Neuronal stem cell (in vitro differentiated cells): ENCODE results near the gene ZNF618.

Experiments
- DNase-seq: peaks from one replicate; pipeline ENCODE4 v3.0.0-alpha.2; 2013; ENCODE audit warnings: low spot score
- H2AFZ ChIP-seq: one replicate; pipeline ENCODE4 v1.6.1; 2013; ENCODE audit warnings: mild to moderate bottlenecking, low read length, inconsistent platforms
- H2AK5ac ChIP-seq: 2 replicates; pipeline ENCODE4 v1.6.1; 2013; ENCODE audit warnings: low read depth, mild to moderate bottlenecking, inconsistent platforms, low read length, moderate library complexity, mixed read lengths
- H2BK120ac ChIP-seq: 2 replicates; pipeline ENCODE4 v1.6.1; 2013; ENCODE audit warnings: low read depth, mild to moderate bottlenecking, inconsistent platforms, low read length, moderate library complexity, mixed read lengths
- H2BK12ac ChIP-seq: one replicate; pipeline ENCODE4 v1.6.1; 2013; ENCODE audit warnings: low read length, inconsistent platforms
- H2BK15ac ChIP-seq: 2 replicates; pipeline ENCODE4 v1.6.1; 2013; ENCODE audit warnings: mild to moderate bottlenecking, low read length, inconsistent platforms, mixed read lengths
- H2BK5ac ChIP-seq: one replicate; pipeline ENCODE4 v1.6.1; 2013; ENCODE audit warnings: inconsistent platforms, mild to moderate bottlenecking, low read length, moderate library complexity
- H3K14ac ChIP-seq: one replicate; pipeline ENCODE4 v1.6.1; 2013; ENCODE audit warnings: low read length, inconsistent platforms
- H3K18ac ChIP-seq: 2 replicates; pipeline ENCODE4 v1.6.1; 2013; ENCODE audit warnings: low read length, inconsistent platforms
- H3K23ac ChIP-seq: 2 replicates; pipeline ENCODE4 v1.6.1; 2013; ENCODE audit warnings: low read depth, mild to moderate bottlenecking, mixed read lengths, low read length, inconsistent platforms; ENCODE audit not compliant: poor library complexity
- H3K27ac ChIP-seq: replicated peaks from 3 replicates; pipeline ENCODE4 v1.5.1; 2013; ENCODE audit warnings: low read length, inconsistent platforms
- H3K27me3 ChIP-seq, 3 experiments: 2 replicates each; pipeline ENCODE4 v1.6.1; 2013; ENCODE audit warnings: low read length in 3 of 3, mild to moderate bottlenecking in 2 of 3, inconsistent platforms in 1 of 3, low read depth in 1 of 3, mixed read lengths in 1 of 3, moderate library complexity in 1 of 3; ENCODE audit not compliant: control insufficient read depth in 3 of 3, insufficient read depth in 3 of 3
- H3K36me3 ChIP-seq, 2 donors: replicated peaks in 1 of 2; 2 replicates each; pipeline ENCODE4 v1.6.1; 2013; ENCODE audit warnings: low read length in 2 of 2; ENCODE audit not compliant: control insufficient read depth in 2 of 2, insufficient read depth in 2 of 2
- H3K4ac ChIP-seq: 2 replicates; pipeline ENCODE4 v1.6.1; 2013; ENCODE audit warnings: inconsistent platforms, mild to moderate bottlenecking, low read length, moderate library complexity
- H3K4me1 ChIP-seq, 2 donors: 1 replicate in 1 of 2; 2 replicates in 1 of 2; pipeline ENCODE4 v1.6.1; 2013; ENCODE audit warnings: low read length in 2 of 2, low read depth in 1 of 2; ENCODE audit not compliant: control insufficient read depth in 2 of 2, insufficient read depth in 1 of 2
- H3K4me2 ChIP-seq: one replicate; pipeline ENCODE4 v1.6.1; 2013; ENCODE audit warnings: mild to moderate bottlenecking, low read length, inconsistent platforms; ENCODE audit not compliant: insufficient read depth, poor library complexity, severe bottlenecking
- H3K4me3 ChIP-seq, 2 donors: 2 replicates each; pipeline ENCODE4 v1.5.1; 2013; ENCODE audit warnings: low read length in 2 of 2, mild to moderate bottlenecking in 2 of 2, inconsistent platforms in 1 of 2, moderate library complexity in 1 of 2
- H3K79me1 ChIP-seq: one replicate; pipeline ENCODE4 v1.6.1; 2013; ENCODE audit warnings: low read depth, mild to moderate bottlenecking, inconsistent platforms, low read length, moderate library complexity
- H3K9ac ChIP-seq: one replicate; pipeline ENCODE4 v1.6.1; 2013; ENCODE audit warnings: mild to moderate bottlenecking, low read depth, low read length, inconsistent platforms; ENCODE audit not compliant: poor library complexity
- H3K9me3 ChIP-seq, 2 donors: replicated peaks in 1 of 2; 2 replicates each; pipeline versions ENCODE3 to v1.6.1; 2013; ENCODE audit warnings: low read length in 2 of 2, mild to moderate bottlenecking in 2 of 2, inconsistent platforms in 1 of 2, low read depth in 1 of 2, mixed read lengths in 1 of 2, moderate library complexity in 1 of 2; ENCODE audit not compliant: control insufficient read depth in 2 of 2, insufficient read depth in 1 of 2
- H4K8ac ChIP-seq: one replicate; pipeline ENCODE4 v1.6.1; 2013; ENCODE audit warnings: low read depth, mild to moderate bottlenecking, inconsistent platforms, low read length, moderate library complexity
- H4K91ac ChIP-seq: one replicate; pipeline ENCODE4 v1.6.1; 2013; ENCODE audit warnings: low read length, low read depth, mild to moderate bottlenecking, inconsistent platforms; ENCODE audit not compliant: poor library complexity
- WGBS, 2 donors: extraction: QIAGEN DNeasy Blood & Tissue Kit; methylation state at CpG; one replicate each; pipeline ENCODE4 v1.1.7; 2013; ENCODE audit warnings: missing lambda C conversion rate in 2 of 2, mixed read lengths in 1 of 2; ENCODE audit not compliant: insufficient read length in 2 of 2, insufficient replicate concordance in 1 of 2; ENCODE audit errors: extremely low coverage in 2 of 2; 5-methylcytosine and 5-hydroxymethylcytosine counted together

ZNF618 gene

GRCh38 chr9:114002271-114002985 is 126.3 kb downstream of the ZNF618 start:
- H3K79me1 ChIP-seq = peaks cover 3% of the 10 kb centered on the region
- peaks cover 0 to 2% of the 10 kb centered on the region in 2 donors for H3K9me3 ChIP-seq
- no peak overlapping the region for H4K8ac ChIP-seq
- H2BK120ac ChIP-seq = no peak overlapping the region
- H3K14ac ChIP-seq = no peak overlapping the region
- no peak overlapping the region for H2AFZ ChIP-seq
- H3K18ac ChIP-seq = no peak overlapping the region
- no peak overlapping the region for H3K4ac ChIP-seq
- H3K36me3 ChIP-seq = peaks cover 47 to 89% of the 10 kb centered on the region in 2 donors
- H3K23ac ChIP-seq = no peak overlapping the region
- H3K4me1 ChIP-seq = no peaks in the 10 kb centered on the region
- H2AK5ac ChIP-seq = no peak overlapping the region
- H3K4me2 ChIP-seq = no peak overlapping the region
- DNase-seq = no peak
- peak overlapping the region; percentile 61 for H3K9ac ChIP-seq
- H2BK15ac ChIP-seq = no peak overlapping the region
- no peak overlapping the region for H3K4me3 ChIP-seq
- no peak overlapping the region for H4K91ac ChIP-seq
- H2BK12ac ChIP-seq = no peak overlapping the region
- peak overlapping the region; percentile 19 for H2BK5ac ChIP-seq
- H3K27ac ChIP-seq = no peak overlapping the region
- no CpG with 5 or more reads among the region's 14 CpGs for WGBS, 2 donors
- H3K27me3 ChIP-seq = no peaks in the 10 kb centered on the region

GRCh38 chr9:114002986-114003350 is 126.9 kb downstream of the ZNF618 start:
- Histone ChIP-seq H3K18ac (no peak overlapping the region), H3K36me3 (peaks cover 49 to 90% of the 10 kb centered on the region in 2 donors), H3K23ac (no peak overlapping the region), H2BK120ac (no peak overlapping the region), H3K4me1 (no peaks in the 10 kb centered on the region), H3K4me2 (no peak overlapping the region), H2AFZ (no peak overlapping the region), H3K79me1 (no peaks in the 10 kb centered on the region), H4K8ac (no peak overlapping the region), H2BK5ac (no peak overlapping the region), H3K9ac (no peak overlapping the region), H4K91ac (no peak overlapping the region), H2BK15ac (no peak overlapping the region), H3K14ac (no peak overlapping the region), H2BK12ac (no peak overlapping the region), H3K4me3 (no peak overlapping the region), H3K9me3 (peaks cover 0 to 2% of the 10 kb centered on the region in 2 donors), H3K4ac (no peak overlapping the region), H3K27ac (no peak overlapping the region), H3K27me3 (no peaks in the 10 kb centered on the region), H2AK5ac (no peak overlapping the region)
- no peak for DNase-seq
- no CpG with 5 or more reads among the region's 5 CpGs for WGBS, 2 donors

GRCh38 chr9:114003351-114003750 is 127.2 kb downstream of the ZNF618 start:
- Histone ChIP-seq H3K36me3 (peaks cover 49 to 90% of the 10 kb centered on the region in 2 donors), H3K4me1 (no peaks in the 10 kb centered on the region), H3K23ac (no peak overlapping the region), H3K9ac (no peak overlapping the region), H3K18ac (no peak overlapping the region), H3K27me3 (no peaks in the 10 kb centered on the region), H2BK120ac (no peak overlapping the region), H2BK5ac (no peak overlapping the region), H3K4me3 (no peak overlapping the region), H3K4me2 (no peak overlapping the region), H3K9me3 (peaks cover 0 to 2% of the 10 kb centered on the region in 2 donors), H2AK5ac (no peak overlapping the region), H2BK12ac (no peak overlapping the region), H3K27ac (no peak overlapping the region), H4K91ac (no peak overlapping the region), H3K4ac (no peak overlapping the region), H2AFZ (no peak overlapping the region), H3K79me1 (no peaks in the 10 kb centered on the region), H3K14ac (no peak overlapping the region), H2BK15ac (no peak overlapping the region), H4K8ac (no peak overlapping the region)
- DNase-seq = no peak
- WGBS, 2 donors = no CpG with 5 or more reads among the region's 7 CpGs

GRCh38 chr9:114003758-114004157 is 127.6 kb downstream of the ZNF618 start:
- no peaks in the 10 kb centered on the region for H3K27me3 ChIP-seq
- no peak overlapping the region for H2BK12ac ChIP-seq
- no peak for DNase-seq
- no peaks in the 10 kb centered on the region for H3K4me1 ChIP-seq
- H3K9me3 ChIP-seq = peaks cover 2% of the 10 kb centered on the region in 2 donors
- H2BK15ac ChIP-seq = no peak overlapping the region
- peaks cover 51 to 89% of the 10 kb centered on the region in 2 donors for H3K36me3 ChIP-seq
- no peak overlapping the region for H2AFZ ChIP-seq
- no CpG with 5 or more reads among the region's 5 CpGs for WGBS, 2 donors
- H4K8ac ChIP-seq = no peak overlapping the region
- H2BK120ac ChIP-seq = no peak overlapping the region
- H2BK5ac ChIP-seq = no peak overlapping the region
- no peak overlapping the region for H3K14ac ChIP-seq
- no peak overlapping the region for H3K23ac ChIP-seq
- H3K79me1 ChIP-seq = no peaks in the 10 kb centered on the region
- no peak overlapping the region for H3K4me3 ChIP-seq
- H3K18ac ChIP-seq = no peak overlapping the region
- H3K4me2 ChIP-seq = no peak overlapping the region
- H2AK5ac ChIP-seq = no peak overlapping the region
- H3K9ac ChIP-seq = no peak overlapping the region
- no peak overlapping the region for H3K27ac ChIP-seq
- H4K91ac ChIP-seq = no peak overlapping the region
- no peak overlapping the region for H3K4ac ChIP-seq
